HG03457 (cell line): Measurements from ENCODE around the gene OSBPL6.
"Not testable (repeated sequence)": the region's sequence is repeated elsewhere in the genome, so short reads cannot be mapped to it uniquely, and the experiment has no call there.

ENCODE experiments used
- ATAC-seq: cut with Tn5 transposase; IDR thresholded peaks from one replicate; pipeline ENCODE4 v1.9.1; 2021; ENCODE audit warnings: moderate number of reproducible peaks; ENCODE audit not compliant: unreplicated experiment

OSBPL6 gene

GRCh38 chr2:178296394-178297090, 102.2 kb downstream of the OSBPL6 start:
- no peak for ATAC-seq

DNA sequence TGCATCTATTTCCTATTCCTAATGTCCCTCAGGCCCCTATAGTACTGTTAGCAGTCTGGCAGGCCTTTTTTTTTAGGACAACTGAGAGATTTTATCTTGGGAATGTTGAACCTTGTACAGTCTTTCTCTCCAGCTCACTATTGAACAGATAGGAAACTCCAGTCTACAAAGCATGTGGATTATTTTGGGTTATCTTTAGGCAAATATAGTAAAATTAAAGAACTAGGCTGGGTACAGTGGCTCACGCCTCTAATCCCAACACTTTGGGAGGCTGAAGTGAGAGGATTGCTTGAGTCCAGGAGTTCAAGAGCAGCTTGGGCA, 102.7 kb downstream of the OSBPL6 start:
- ATAC-seq, result no peak

- ATAC-seq, result no peak
Measured at GRCh38 chr2:178298785-178299212, 104.5 kb downstream of the OSBPL6 start.

- ATAC-seq, result no peak
Measured at GRCh38 chr2:178301649-178302238, 107.4 kb downstream of the OSBPL6 start.

DNA sequence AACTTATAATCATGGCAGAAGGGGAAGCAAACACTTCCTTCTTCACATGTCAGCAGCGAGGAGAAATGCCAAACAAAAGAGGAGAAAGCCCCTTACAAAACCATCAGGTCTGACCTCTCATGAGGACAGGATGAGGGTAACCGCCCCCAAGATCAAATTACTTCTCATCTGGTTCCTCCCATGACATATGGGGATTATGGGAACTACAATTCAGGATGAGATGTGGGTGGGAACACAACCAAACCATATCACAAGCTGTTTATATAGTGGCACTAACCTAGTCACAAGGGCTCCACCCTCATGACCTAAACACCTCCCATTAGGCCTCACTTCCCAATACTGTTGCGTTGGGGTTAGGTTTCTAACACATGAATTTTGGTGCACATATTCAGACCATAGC, 110.0 kb downstream of the OSBPL6 start:
- no peak for ATAC-seq

GRCh38 chr2:178306352-178307073, 112.2 kb downstream of the OSBPL6 start:
- no peak for ATAC-seq

GRCh38 chr2:178307650-178308049, 113.3 kb downstream of the OSBPL6 start:
- no peak for ATAC-seq

DNA sequence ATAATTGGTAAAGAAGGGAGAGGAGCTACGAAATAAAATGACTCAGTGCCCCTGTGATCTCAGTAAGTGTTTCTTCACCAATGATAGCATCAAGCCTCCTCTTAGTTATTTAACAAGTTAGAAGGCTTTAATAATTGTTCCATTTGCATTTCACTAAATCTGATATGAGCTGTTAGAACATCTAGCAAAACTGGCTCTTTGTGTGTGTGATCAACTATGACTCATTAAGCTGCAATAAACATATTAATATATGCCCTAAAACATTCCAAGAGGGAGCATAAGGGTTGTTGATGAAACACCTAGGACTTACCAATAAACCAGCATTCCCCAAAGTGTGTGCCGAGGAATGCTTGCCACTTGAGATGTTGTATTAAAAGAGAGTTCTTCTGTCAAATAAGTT, 115.2 kb downstream of the OSBPL6 start:
- no peak for ATAC-seq

- ATAC-seq, result no peak
Measured at GRCh38 chr2:178315078-178315477, 120.8 kb downstream of the OSBPL6 start.

- ATAC-seq, result no peak
Measured at GRCh38 chr2:178315488-178315948, 121.2 kb downstream of the OSBPL6 start.

- ATAC-seq, result no peak
Measured at GRCh38 chr2:178317811-178318210, 123.5 kb downstream of the OSBPL6 start.

- no peak for ATAC-seq
Measured at GRCh38 chr2:178320011-178320585, 125.8 kb downstream of the OSBPL6 start.

DNA sequence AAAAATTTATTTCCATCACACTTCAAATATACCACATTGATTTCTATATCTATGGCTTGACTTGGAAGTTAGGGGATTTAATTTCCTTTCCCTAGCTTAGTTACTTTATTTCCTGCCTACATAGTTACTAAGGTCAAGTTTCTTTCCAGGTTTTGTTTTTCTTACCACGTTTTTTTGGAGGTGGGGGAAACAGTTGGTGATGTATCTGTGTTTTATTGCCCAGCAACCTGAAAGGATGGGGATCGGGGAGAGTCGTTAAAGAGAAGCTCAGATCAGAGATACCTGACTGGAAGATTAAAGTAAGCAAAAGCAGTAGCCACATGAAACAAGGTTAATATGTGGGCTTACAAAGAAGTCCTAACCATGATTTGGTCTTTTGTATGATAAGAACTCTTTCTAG, 127.8 kb downstream of the OSBPL6 start:
- ATAC-seq, result no peak

GRCh38 chr2:178323331-178323730, 129.0 kb downstream of the OSBPL6 start:
- not testable (repeated sequence) for ATAC-seq

- no peak for ATAC-seq
Measured at GRCh38 chr2:178324077-178324476, 129.8 kb downstream of the OSBPL6 start.

DNA sequence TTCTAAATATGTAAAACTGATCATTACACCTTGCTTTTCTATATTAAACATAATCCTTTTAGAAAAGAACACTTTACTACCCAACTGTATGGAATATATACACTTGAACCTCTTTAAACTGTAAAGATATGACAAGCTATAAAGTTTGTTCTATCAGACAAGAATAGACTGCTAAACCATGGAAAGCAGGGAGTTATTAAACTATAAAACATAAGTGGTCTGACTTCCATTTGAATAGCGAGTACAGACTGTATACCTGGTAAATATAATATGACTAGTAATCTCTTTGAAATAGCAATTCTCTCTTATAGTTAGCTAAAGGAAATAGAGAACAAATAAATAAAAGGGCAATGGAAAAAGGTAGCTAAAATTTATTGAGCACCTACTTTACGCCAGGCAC, 131.0 kb downstream of the OSBPL6 start:
- ATAC-seq, result no peak

DNA sequence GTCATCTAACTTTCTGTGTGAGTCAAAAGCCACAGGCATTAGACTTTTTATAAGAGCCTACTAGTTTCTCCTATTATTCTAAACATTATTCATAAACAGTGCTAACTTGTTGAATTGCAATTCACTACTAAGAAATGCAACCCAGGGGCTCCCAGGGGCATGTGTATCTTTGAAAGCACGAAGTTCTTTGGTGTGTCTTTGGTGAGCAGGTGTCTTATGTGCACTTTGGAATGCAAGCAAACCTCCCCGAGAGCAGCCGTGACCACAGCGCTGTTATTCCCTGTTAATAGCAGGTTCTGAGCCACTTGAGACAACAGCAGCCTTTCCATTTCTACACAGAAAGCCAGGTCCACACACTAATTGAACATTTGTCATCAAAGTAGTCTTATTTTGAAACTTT, 133.2 kb downstream of the OSBPL6 start:
- no peak for ATAC-seq

DNA sequence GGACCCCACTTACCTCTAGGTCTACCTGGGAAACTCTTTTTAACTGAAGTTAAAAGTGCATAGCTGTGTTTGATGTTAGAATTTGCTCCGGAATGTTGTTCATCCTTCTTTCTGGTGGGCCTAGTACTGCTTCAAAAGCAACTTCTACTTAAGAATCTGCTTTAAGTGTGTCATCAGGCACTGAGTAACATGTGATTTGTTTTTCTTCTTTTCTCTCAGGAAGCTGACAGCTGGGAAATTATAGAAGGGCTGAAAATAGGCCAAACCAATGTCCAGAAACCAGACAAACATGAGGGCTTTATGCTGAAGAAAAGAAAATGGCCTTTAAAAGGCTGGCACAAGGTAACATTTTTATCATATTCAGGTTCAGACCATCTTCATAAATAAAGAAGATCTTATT, 133.7 kb downstream of the OSBPL6 start:
- ATAC-seq, result no peak

DNA sequence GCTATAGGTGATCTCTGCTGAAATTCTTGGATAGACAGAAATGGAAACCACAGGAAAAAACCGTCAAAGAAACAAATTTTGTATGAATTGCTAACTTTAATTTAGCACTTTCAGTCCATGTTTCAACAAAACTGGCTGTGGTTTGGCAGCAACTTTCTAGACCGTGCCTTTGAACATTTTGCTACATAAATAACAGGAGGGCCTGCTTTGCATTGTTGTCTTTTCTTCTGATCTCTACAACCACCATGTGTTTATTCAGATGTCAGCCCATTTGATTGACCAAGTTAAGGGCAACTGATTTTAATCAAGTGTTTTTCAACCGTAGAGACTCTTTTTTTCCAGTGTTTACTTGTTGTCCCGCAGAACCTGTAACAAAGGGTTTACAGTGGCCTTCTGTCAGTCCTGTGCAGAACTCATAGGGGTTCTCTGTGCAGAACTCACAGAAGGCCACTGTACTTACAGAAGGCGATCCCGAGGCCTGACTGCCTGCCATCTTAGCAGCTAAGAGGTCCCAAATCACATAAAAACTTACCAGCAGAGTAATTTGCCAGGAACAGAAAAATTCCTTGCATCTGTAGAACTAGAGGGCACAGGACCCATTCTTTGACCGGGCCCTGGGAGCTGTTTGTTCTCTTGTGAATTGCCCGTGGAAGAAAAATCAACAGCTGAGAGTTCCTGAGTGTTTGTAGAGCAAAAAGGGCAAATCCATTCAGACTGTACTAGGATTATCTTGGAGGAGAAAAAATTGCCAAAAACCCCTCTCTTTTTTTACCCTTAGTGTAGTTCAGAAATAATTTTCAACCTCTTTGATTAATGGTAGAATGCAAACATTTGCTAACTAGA, 136.1 kb downstream of the OSBPL6 start:
- no peak for ATAC-seq

GRCh38 chr2:178331474-178332432, 137.4 kb downstream of the OSBPL6 start:
- no peak for ATAC-seq
